Neural progenitor cell (in vitro differentiated cells): ENCODE results near the gene CBFB.

Source experiments
- CTCF ChIP-seq: fragments of 200-600 bp; sonication (generic); IDR thresholded peaks from 2 replicates; pipeline ENCODE4 v1.5.1; 2017; ENCODE audit warnings: antibody characterized with exemption, mild to moderate bottlenecking
- EZH2 ChIP-seq: fragments of 200-600 bp; sonication (generic); IDR thresholded peaks from 2 replicates; pipeline ENCODE4 v1.6.1; 2017; ENCODE audit warnings: antibody characterized with exemption, mild to moderate bottlenecking, moderate library complexity

GRCh38 chr16:67142342-67142741 is 113.4 kb downstream of the CBFB start:
- no peak for TF ChIP-seq CTCF
- no peak for TF ChIP-seq EZH2
